Dedifferentiated amniotic fluid mesenchymal stem cell (primary cell): ENCODE measurements around the gene SORCS3.

ENCODE experiments used
- DNase-seq: peaks from one replicate; pipeline ENCODE4 v3.0.0-alpha.2; 2016; ENCODE audit errors: extremely low spot score

SORCS3 gene

GRCh38 chr10:104844073-104844472, 203.0 kb downstream of the SORCS3 start:
- no peak for DNase-seq

GRCh38 chr10:104850023-104850422, 208.9 kb downstream of the SORCS3 start:
- no peak for DNase-seq

- DNase-seq: no peak
Observed at GRCh38 chr10:104867966-104868598, 227.0 kb downstream of the SORCS3 start.

GRCh38 chr10:104872691-104873090, 231.6 kb downstream of the SORCS3 start:
- no peak for DNase-seq

GRCh38 chr10:104873161-104873560, 232.1 kb downstream of the SORCS3 start:
- DNase-seq: no peak

- no peak for DNase-seq
Observed at GRCh38 chr10:104875561-104875960, 234.5 kb downstream of the SORCS3 start.

GRCh38 chr10:104880624-104881398, 239.7 kb downstream of the SORCS3 start:
- DNase-seq: no peak

GRCh38 chr10:104881740-104882139, 240.7 kb downstream of the SORCS3 start:
- no peak for DNase-seq

- no peak for DNase-seq
Observed at GRCh38 chr10:104892879-104893617, 252.0 kb downstream of the SORCS3 start.

GRCh38 chr10:104893701-104894100, 252.6 kb downstream of the SORCS3 start:
- no peak for DNase-seq

- DNase-seq: no peak
Observed at GRCh38 chr10:104894681-104895080, 253.6 kb downstream of the SORCS3 start.

GRCh38 chr10:104895541-104895940, 254.5 kb downstream of the SORCS3 start:
- no peak for DNase-seq

- no peak for DNase-seq
Observed at GRCh38 chr10:104895981-104896380, 254.9 kb downstream of the SORCS3 start.

GRCh38 chr10:104897696-104898095, 256.6 kb downstream of the SORCS3 start:
- no peak for DNase-seq

GRCh38 chr10:104899779-104900178, 258.7 kb downstream of the SORCS3 start:
- no peak for DNase-seq

GRCh38 chr10:104903433-104903832, 262.3 kb downstream of the SORCS3 start:
- no peak for DNase-seq

GRCh38 chr10:104904753-104905323, 263.7 kb downstream of the SORCS3 start:
- DNase-seq: no peak

- DNase-seq: no peak
Observed at GRCh38 chr10:104906112-104906511, 265.0 kb downstream of the SORCS3 start.

- no peak for DNase-seq
Observed at GRCh38 chr10:104907521-104907920, 266.4 kb downstream of the SORCS3 start.

- DNase-seq: no peak
Observed at GRCh38 chr10:104908581-104908980, 267.5 kb downstream of the SORCS3 start.

GRCh38 chr10:104910712-104911111, 269.6 kb downstream of the SORCS3 start:
- no peak for DNase-seq

- DNase-seq: no peak
Observed at GRCh38 chr10:104913390-104913789, 272.3 kb downstream of the SORCS3 start.
